Activated CD8-positive, alpha-beta T cell treated with anti-CD3 and anti-CD28 coated beads, Interleukin-2, amount 10 ng/mL, durations not matched to agents 7 days and 5 days (primary cell): Measurements from ENCODE around the gene NCKAP1. TPM values are rescaled to one million over a fixed set of nuclear protein-coding genes. Genes with fewer than 3 reads are reported as not detected.

ENCODE experiments used
- ATAC-seq: fragments of 150-1000 bp; cut with Tn5 transposase; one replicate; pipeline ENCODE4 v1.10.0; 2021; ENCODE audit warnings: moderate library complexity
- CTCF ChIA-PET: fragments of 350-600 bp; sonication (Branson Sonifier 250); formaldehyde crosslinking; loops from one replicate; lab custom pipeline; 2021; ENCODE audit warnings: antibody characterized with exemption; lab: Charles Lee
- POLR2A ChIA-PET: fragments of 350-600 bp; sonication (Branson Sonifier 250); formaldehyde crosslinking; loops from one replicate; lab custom pipeline; 2021; ENCODE audit warnings: antibody characterized with exemption; lab: Charles Lee
- DNase-seq: peaks from one replicate; pipeline ENCODE4 v3.0.0-alpha.2; 2020
- H3K27ac Mint-ChIP-seq: one replicate; pipeline ENCODE4 v1.8.0; 2021; ENCODE audit warnings: mild to moderate bottlenecking, mixed read lengths
- H3K27me3 Mint-ChIP-seq: one replicate; pipeline ENCODE4 v1.8.0; 2021; ENCODE audit warnings: low read depth, mixed read lengths
- H3K36me3 Mint-ChIP-seq: one replicate; pipeline ENCODE4 v1.8.0; 2021; ENCODE audit warnings: low read depth, mixed read lengths
- H3K4me1 Mint-ChIP-seq: one replicate; pipeline ENCODE4 v1.8.0; 2021; ENCODE audit warnings: low read depth, mixed read lengths
- H3K4me3 Mint-ChIP-seq: one replicate; pipeline ENCODE4 v1.8.0; 2021; ENCODE audit warnings: mild to moderate bottlenecking, mixed read lengths
- H3K9me3 Mint-ChIP-seq: one replicate; pipeline ENCODE4 v1.8.0; 2022; ENCODE audit warnings: mixed read lengths; ENCODE audit not compliant: insufficient read depth
- total RNA-seq, 2 experiments: library from RNA; stranded (reverse); gene quantifications; one replicate each; pipeline ENCODE4 v1.2.3, GENCODE V29; 2021

NCKAP1 gene
- total RNA-seq, 2 experiments from 2014 or later, result 0.50 to 0.52 TPM

DNA sequence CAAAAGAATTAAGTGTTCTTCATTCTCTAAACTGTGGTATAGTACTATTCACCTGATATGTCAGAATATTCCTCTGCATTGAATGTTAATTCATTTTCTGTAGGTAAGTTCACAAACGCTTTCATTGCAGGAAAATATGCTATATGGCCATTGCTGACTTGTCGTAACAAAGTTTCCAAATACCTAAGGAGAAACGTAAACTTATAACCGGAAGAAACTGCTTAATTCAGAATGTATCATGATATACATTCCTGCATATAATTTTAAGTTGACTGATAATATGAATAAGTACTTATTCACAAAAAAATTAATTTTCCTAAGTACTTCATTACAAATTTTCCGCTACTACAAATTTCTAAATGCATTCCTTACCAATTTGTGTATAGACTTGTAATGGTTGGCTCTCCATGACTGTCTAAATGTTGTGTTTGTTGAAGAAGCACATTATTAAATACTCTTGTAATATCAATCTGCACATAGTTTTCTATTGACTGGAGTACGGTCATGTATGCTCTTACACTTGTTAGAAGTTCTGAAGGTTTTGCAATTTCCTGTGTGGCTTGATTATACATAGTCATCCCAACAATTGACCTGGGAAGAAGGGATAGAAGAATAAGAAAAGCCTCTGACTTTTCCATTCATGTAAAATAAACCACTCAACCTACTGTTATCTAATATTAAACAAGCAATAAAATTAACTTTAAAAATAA, 85.4 kb downstream of the NCKAP1 start:
- ChIA-PET POLR2A (no interaction called here), CTCF (no interaction called here)
- no peaks in the 10 kb centered on the region for H3K9me3 Mint-ChIP-seq
- no peaks in the 10 kb centered on the region for H3K27me3 Mint-ChIP-seq
- no peak for ATAC-seq
- H3K27ac Mint-ChIP-seq, result peak overlapping the region; percentile 76
- peaks cover 11% of the 10 kb centered on the region for H3K36me3 Mint-ChIP-seq
- DNase-seq, result no peak
- no peak overlapping the region for H3K4me3 Mint-ChIP-seq
- H3K4me1 Mint-ChIP-seq, result peaks cover 39% of the 10 kb centered on the region

DNA sequence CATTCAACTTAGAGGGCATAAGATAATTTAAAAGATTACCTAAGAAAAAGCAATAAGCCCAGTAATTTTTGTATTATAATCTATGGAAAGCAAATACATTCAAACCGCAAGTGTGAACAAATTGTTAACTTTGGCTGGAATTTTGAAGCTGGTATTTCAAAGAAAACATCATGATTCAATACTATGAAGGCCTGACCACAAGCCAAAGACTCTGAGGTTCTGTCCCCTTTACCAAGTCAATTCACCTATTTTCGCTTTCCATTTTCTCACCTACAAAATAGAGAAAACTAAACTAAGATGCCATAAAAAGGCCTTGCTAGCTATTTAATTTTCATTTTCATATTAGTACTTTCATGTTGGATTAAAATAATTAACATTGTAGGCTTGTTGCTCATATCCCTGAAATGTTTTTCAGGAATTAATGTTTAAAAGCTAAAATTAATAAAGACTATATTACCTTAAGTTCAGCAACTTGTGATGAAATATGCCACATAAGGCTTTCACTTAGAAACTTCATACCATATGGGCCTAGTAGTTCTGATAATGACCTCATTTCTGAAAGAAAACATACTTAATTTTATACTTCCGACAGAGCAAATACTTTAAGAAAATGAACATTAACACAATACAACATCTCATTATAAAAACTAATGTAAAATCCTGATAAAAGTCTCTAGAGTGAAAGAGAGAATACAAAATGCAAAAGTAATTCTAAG, 86.2 kb downstream of the NCKAP1 start:
- Mint-ChIP-seq H3K9me3 (no peaks in the 10 kb centered on the region), H3K27me3 (no peaks in the 10 kb centered on the region), H3K4me1 (peaks cover 39% of the 10 kb centered on the region), H3K27ac (peak overlapping the region; percentile 76), H3K4me3 (peak overlapping the region; percentile 18), H3K36me3 (peaks cover 11% of the 10 kb centered on the region)
- CTCF ChIA-PET, result no interaction called here
- ATAC-seq, result peak; percentile 75
- POLR2A ChIA-PET, result no interaction called here
- DNase-seq, result peak; percentile 47

GRCh38 chr2:182950546-182950945, 87.7 kb downstream of the NCKAP1 start:
- Mint-ChIP-seq H3K36me3 (peaks cover 9% of the 10 kb centered on the region), H3K9me3 (no peaks in the 10 kb centered on the region), H3K4me3 (no peak overlapping the region), H3K4me1 (peaks cover 47% of the 10 kb centered on the region), H3K27me3 (no peaks in the 10 kb centered on the region), H3K27ac (no peak overlapping the region)
- ChIA-PET CTCF (interaction anchor here (1.2 to 1.5 kb wide), 3 partner anchors 20 to 284 kb away, joined by 3 to 5 read pairs (median 3); no protein-coding TSS in a partner anchor), POLR2A (no interaction called here)
- DNase-seq (no peak), ATAC-seq (no peak)

- Mint-ChIP-seq H3K4me3 (no peak overlapping the region), H3K27ac (no peak overlapping the region), H3K36me3 (peaks cover 9% of the 10 kb centered on the region), H3K9me3 (no peaks in the 10 kb centered on the region), H3K27me3 (no peaks in the 10 kb centered on the region), H3K4me1 (peaks cover 47% of the 10 kb centered on the region)
- DNase-seq, result peak; percentile 21
- ATAC-seq, result no peak
- ChIA-PET POLR2A (no interaction called here), CTCF (interaction anchor here (1.3 kb wide), 1 partner anchor 20 kb away, joined by 3 read pairs; no protein-coding TSS in a partner anchor)
Measured at GRCh38 chr2:182949572-182950189, 88.6 kb downstream of the NCKAP1 start.

DNA sequence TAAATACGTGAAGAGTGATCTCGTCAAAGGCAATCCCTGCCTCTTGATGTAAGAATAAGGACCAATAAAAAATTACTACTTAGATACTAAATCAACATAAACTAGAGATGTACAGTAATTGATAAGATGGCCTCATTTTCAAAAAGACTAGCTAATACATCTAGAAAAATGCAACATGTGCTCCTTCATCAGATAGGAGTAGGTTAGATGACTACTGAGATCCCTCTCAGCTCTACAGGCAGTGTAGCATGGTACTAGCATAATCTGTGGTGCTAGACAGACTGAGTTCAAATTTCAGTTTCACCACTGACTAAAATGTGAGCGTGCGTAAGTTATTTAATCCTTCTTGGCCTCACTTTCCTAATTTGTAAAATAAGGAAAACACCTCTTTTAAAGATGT, 89.2 kb downstream of the NCKAP1 start:
- no peak overlapping the region for H3K4me3 Mint-ChIP-seq
- H3K9me3 Mint-ChIP-seq, result no peaks in the 10 kb centered on the region
- POLR2A ChIA-PET, result no interaction called here
- peaks cover 9% of the 10 kb centered on the region for H3K36me3 Mint-ChIP-seq
- no peak overlapping the region for H3K27ac Mint-ChIP-seq
- H3K27me3 Mint-ChIP-seq, result no peaks in the 10 kb centered on the region
- DNase-seq, result no peak
- peaks cover 43% of the 10 kb centered on the region for H3K4me1 Mint-ChIP-seq
- no peak for ATAC-seq
- CTCF ChIA-PET, result no interaction called here

DNA sequence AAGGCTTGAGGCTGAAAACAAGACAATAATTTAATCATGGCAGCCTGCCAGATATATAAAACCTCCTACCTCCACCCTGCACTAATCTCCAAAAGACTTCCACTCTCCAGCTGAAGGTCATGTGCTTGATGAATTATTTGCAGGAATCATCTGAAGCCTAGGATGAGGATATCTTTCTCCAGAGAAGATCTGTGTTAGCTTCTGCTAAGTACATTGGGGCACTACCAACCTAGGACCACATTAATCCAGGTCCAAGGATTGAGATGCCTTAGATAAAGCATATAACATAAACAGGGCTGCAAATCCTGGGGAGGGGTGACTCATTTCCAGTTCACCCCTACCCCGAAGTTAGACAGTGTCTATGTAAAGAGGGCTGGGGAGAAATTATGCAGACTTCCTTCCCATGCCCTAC, 91.3 kb downstream of the NCKAP1 start:
- H3K27ac Mint-ChIP-seq, result no peak overlapping the region
- ATAC-seq, result no peak
- peaks cover 31% of the 10 kb centered on the region for H3K4me1 Mint-ChIP-seq
- no peaks in the 10 kb centered on the region for H3K9me3 Mint-ChIP-seq
- H3K27me3 Mint-ChIP-seq, result no peaks in the 10 kb centered on the region
- CTCF ChIA-PET, result no interaction called here
- peaks cover 3% of the 10 kb centered on the region for H3K36me3 Mint-ChIP-seq
- no peak overlapping the region for H3K4me3 Mint-ChIP-seq
- POLR2A ChIA-PET, result no interaction called here
- no peak for DNase-seq

GRCh38 chr2:182943339-182943738, 94.9 kb downstream of the NCKAP1 start:
- CTCF ChIA-PET, result no interaction called here

DNA sequence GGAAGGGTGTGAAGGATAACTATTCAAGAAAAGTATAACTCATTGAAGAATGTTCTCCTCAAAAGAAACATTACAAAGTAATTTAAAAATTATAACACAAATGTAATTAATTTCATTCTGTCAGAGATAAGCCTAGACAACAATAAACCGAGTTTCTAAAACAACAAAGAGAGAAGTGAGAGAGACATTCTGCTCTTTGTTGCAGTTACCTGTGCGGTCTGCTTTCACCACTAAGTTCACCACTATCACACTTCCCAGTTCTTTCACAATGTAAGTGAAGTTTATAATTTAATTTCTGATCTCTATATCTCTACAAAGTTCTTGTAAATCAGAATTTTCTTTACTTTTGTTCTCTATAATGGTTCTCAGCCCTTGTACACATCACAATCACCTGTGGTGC, 95.5 kb downstream of the NCKAP1 start:
- CTCF ChIA-PET, result no interaction called here
- DNase-seq, result no peak
- H3K36me3 Mint-ChIP-seq, result no peaks in the 10 kb centered on the region

More at GRCh38 chr2:182943339-182943738, 94.9 kb downstream of the NCKAP1 start:
- H3K9me3 Mint-ChIP-seq, result no peaks in the 10 kb centered on the region
- POLR2A ChIA-PET, result no interaction called here
- H3K27ac Mint-ChIP-seq, result no peak overlapping the region
- peaks cover 8% of the 10 kb centered on the region for H3K4me1 Mint-ChIP-seq
- no peaks in the 10 kb centered on the region for H3K36me3 Mint-ChIP-seq
- H3K27me3 Mint-ChIP-seq, result peaks cover 1% of the 10 kb centered on the region
- no peak overlapping the region for H3K4me3 Mint-ChIP-seq
- ATAC-seq (no peak), DNase-seq (no peak)

GRCh38 chr2:182941919-182942318, 96.3 kb downstream of the NCKAP1 start:
- POLR2A ChIA-PET, result no interaction called here
- DNase-seq, result no peak
- H3K4me1 Mint-ChIP-seq, result peaks cover 6% of the 10 kb centered on the region
- H3K9me3 Mint-ChIP-seq, result no peaks in the 10 kb centered on the region
- ATAC-seq, result no peak
- H3K27me3 Mint-ChIP-seq, result peaks cover 1% of the 10 kb centered on the region
- CTCF ChIA-PET, result interaction anchor here (1.1 kb wide), 1 partner anchor 38 kb away, joined by 3 read pairs; no protein-coding TSS in a partner anchor
- no peak overlapping the region for H3K4me3 Mint-ChIP-seq
- no peak overlapping the region for H3K27ac Mint-ChIP-seq
- H3K36me3 Mint-ChIP-seq, result no peaks in the 10 kb centered on the region

More for the DNA sequence above, 95.5 kb downstream of the NCKAP1 start:
- Mint-ChIP-seq H3K9me3 (no peaks in the 10 kb centered on the region), H3K27ac (no peak overlapping the region), H3K4me1 (peaks cover 8% of the 10 kb centered on the region), H3K4me3 (no peak overlapping the region), H3K27me3 (peaks cover 1% of the 10 kb centered on the region)
- ATAC-seq, result no peak
- POLR2A ChIA-PET, result no interaction called here

GRCh38 chr2:182941121-182941722, 97.0 kb downstream of the NCKAP1 start:
- Mint-ChIP-seq H3K4me3 (no peak overlapping the region), H3K4me1 (no peaks in the 10 kb centered on the region), H3K9me3 (no peaks in the 10 kb centered on the region), H3K27ac (no peak overlapping the region), H3K27me3 (peaks cover 1% of the 10 kb centered on the region), H3K36me3 (no peaks in the 10 kb centered on the region)
- ATAC-seq, result no peak
- POLR2A ChIA-PET, result no interaction called here
- no peak for DNase-seq
- CTCF ChIA-PET, result interaction anchor here (0.6 to 1.1 kb wide), 2 partner anchors 39 to 193 kb away, joined by 3 read pairs; no protein-coding TSS in a partner anchor

GRCh38 chr2:182937870-182938269, 100.4 kb downstream of the NCKAP1 start:
- peaks cover 3% of the 10 kb centered on the region for H3K27me3 Mint-ChIP-seq
- H3K4me3 Mint-ChIP-seq, result no peak overlapping the region
- no peak overlapping the region for H3K27ac Mint-ChIP-seq
- no peaks in the 10 kb centered on the region for H3K4me1 Mint-ChIP-seq
- ChIA-PET POLR2A (no interaction called here), CTCF (no interaction called here)
- H3K9me3 Mint-ChIP-seq, result no peaks in the 10 kb centered on the region
- H3K36me3 Mint-ChIP-seq, result no peaks in the 10 kb centered on the region
- DNase-seq (no peak), ATAC-seq (no peak)
